Parathyroid adenoma (tissue), 2 donors: ENCODE data around the gene C9.

Source experiments
- H2AFZ ChIP-seq: fragments of 300-600 bp; sonication (generic); one replicate; pipeline ENCODE4 v1.7.0; 2017; ENCODE audit warnings: antibody characterized with exemption, mild to moderate bottlenecking
- H3K27ac ChIP-seq: fragments of 300-600 bp; sonication (generic); one replicate; pipeline ENCODE4 v1.7.0; 2017
- H3K27me3 ChIP-seq: fragments of 300-600 bp; sonication (generic); one replicate; pipeline ENCODE4 v1.7.0; 2017; ENCODE audit warnings: low read length; ENCODE audit not compliant: control insufficient read depth, insufficient read depth
- H3K36me3 ChIP-seq: fragments of 300-600 bp; sonication (generic); one replicate; pipeline ENCODE4 v1.7.0; 2017; ENCODE audit warnings: low read length; ENCODE audit not compliant: control insufficient read depth, insufficient read depth
- H3K4me1 ChIP-seq: fragments of 300-600 bp; sonication (generic); one replicate; pipeline ENCODE4 v1.7.0; 2017; ENCODE audit warnings: control low read depth
- H3K4me2 ChIP-seq: fragments of 300-600 bp; sonication (generic); one replicate; pipeline ENCODE4 v1.7.0; 2017; ENCODE audit warnings: low read length
- H3K4me3 ChIP-seq: fragments of 300-600 bp; sonication (generic); one replicate; pipeline ENCODE4 v1.7.0; 2017; ENCODE audit warnings: low read depth, low read length
- H3K79me2 ChIP-seq: fragments of 300-600 bp; sonication (generic); one replicate; pipeline ENCODE4 v1.7.0; 2017; ENCODE audit warnings: control low read depth
- H3K9ac ChIP-seq: fragments of 300-600 bp; sonication (generic); one replicate; pipeline ENCODE4 v1.7.0; 2017; ENCODE audit warnings: mild to moderate bottlenecking
- H3K9me3 ChIP-seq: fragments of 300-600 bp; sonication (generic); one replicate; pipeline ENCODE4 v1.7.0; 2017; ENCODE audit warnings: low read length; ENCODE audit not compliant: control insufficient read depth
- TF ChIP-seq, protein P1 (sequence below): fragments of 300-600 bp; sonication (generic); IDR thresholded peaks from one replicate; pipeline ENCODE4 v1.7.0; 2017; ENCODE audit warnings: antibody characterized with exemption, mild to moderate bottlenecking
- donor health status: primary hyperparathyroidism.

C9 gene

GRCh38 chr5:39314591-39314990 is 49.7 kb downstream of the C9 start:
- Histone ChIP-seq H3K27me3 (no peaks in the 10 kb centered on the region), H3K36me3 (no peaks in the 10 kb centered on the region), H3K4me1 (no peaks in the 10 kb centered on the region), H3K27ac (no peak overlapping the region), H3K4me3 (no peak overlapping the region), H3K4me2 (no peak overlapping the region), H3K9me3 (no peaks in the 10 kb centered on the region), H3K79me2 (no peaks in the 10 kb centered on the region), H3K9ac (no peak overlapping the region), H2AFZ (no peak overlapping the region)
- TF ChIP-seq, protein P1, sequence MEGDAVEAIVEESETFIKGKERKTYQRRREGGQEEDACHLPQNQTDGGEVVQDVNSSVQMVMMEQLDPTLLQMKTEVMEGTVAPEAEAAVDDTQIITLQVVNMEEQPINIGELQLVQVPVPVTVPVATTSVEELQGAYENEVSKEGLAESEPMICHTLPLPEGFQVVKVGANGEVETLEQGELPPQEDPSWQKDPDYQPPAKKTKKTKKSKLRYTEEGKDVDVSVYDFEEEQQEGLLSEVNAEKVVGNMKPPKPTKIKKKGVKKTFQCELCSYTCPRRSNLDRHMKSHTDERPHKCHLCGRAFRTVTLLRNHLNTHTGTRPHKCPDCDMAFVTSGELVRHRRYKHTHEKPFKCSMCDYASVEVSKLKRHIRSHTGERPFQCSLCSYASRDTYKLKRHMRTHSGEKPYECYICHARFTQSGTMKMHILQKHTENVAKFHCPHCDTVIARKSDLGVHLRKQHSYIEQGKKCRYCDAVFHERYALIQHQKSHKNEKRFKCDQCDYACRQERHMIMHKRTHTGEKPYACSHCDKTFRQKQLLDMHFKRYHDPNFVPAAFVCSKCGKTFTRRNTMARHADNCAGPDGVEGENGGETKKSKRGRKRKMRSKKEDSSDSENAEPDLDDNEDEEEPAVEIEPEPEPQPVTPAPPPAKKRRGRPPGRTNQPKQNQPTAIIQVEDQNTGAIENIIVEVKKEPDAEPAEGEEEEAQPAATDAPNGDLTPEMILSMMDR, result no peak

- no peaks in the 10 kb centered on the region for H3K4me1 ChIP-seq
- H3K4me3 ChIP-seq, result no peak overlapping the region
- H3K27me3 ChIP-seq, result no peaks in the 10 kb centered on the region
- TF ChIP-seq, protein P1, result no peak
- H2AFZ ChIP-seq, result no peak overlapping the region
- H3K27ac ChIP-seq, result no peak overlapping the region
- H3K79me2 ChIP-seq, result no peaks in the 10 kb centered on the region
- H3K4me2 ChIP-seq, result no peak overlapping the region
- no peak overlapping the region for H3K9ac ChIP-seq
- H3K36me3 ChIP-seq, result no peaks in the 10 kb centered on the region
- no peaks in the 10 kb centered on the region for H3K9me3 ChIP-seq
These were observed 54.8 kb downstream of the C9 start for GRCh38 chr5:39309534-39309933.

GRCh38 chr5:39302472-39302871 is 61.8 kb downstream of the C9 start:
- no peaks in the 10 kb centered on the region for H3K36me3 ChIP-seq
- no peaks in the 10 kb centered on the region for H3K9me3 ChIP-seq
- no peak overlapping the region for H3K27ac ChIP-seq
- no peak overlapping the region for H2AFZ ChIP-seq
- TF ChIP-seq, protein P1, result no peak
- no peak overlapping the region for H3K9ac ChIP-seq
- H3K4me2 ChIP-seq, result no peak overlapping the region
- H3K27me3 ChIP-seq, result no peaks in the 10 kb centered on the region
- H3K4me3 ChIP-seq, result no peak overlapping the region
- H3K4me1 ChIP-seq, result no peaks in the 10 kb centered on the region
- H3K79me2 ChIP-seq, result no peaks in the 10 kb centered on the region

- Histone ChIP-seq H3K4me1 (no peaks in the 10 kb centered on the region), H3K4me3 (no peak overlapping the region), H3K9ac (no peak overlapping the region), H3K36me3 (no peaks in the 10 kb centered on the region), H3K9me3 (no peaks in the 10 kb centered on the region), H3K27me3 (no peaks in the 10 kb centered on the region), H2AFZ (no peak overlapping the region), H3K79me2 (no peaks in the 10 kb centered on the region), H3K27ac (no peak overlapping the region), H3K4me2 (no peak overlapping the region)
- TF ChIP-seq, protein P1, result no peak
These were observed 62.9 kb downstream of the C9 start for GRCh38 chr5:39301406-39301805.

DNA sequence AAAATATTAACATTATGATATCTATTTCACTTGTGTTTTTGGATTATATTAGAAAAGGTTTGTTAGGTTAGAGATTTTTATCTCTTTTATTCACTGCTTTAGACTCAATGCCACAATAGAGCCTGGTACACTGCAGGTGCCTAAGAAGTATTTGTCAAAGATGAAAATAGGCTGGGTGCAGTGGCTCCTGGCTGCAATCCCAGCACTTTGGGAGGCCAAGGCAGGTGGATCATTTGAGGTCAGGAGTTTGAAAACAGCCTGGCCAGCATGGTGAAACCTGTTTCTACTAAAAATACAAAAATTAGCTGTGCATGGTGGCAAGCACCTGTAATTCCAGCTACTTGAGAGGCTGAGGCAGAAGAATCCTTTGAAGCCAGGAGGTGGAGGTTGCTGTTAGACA is 64.3 kb downstream of the C9 start:
- H3K4me2 ChIP-seq, result no peak overlapping the region
- TF ChIP-seq, protein P1, result no peak
- no peaks in the 10 kb centered on the region for H3K4me1 ChIP-seq

More for the DNA sequence above, 64.3 kb downstream of the C9 start:
- no peaks in the 10 kb centered on the region for H3K27me3 ChIP-seq
- no peak overlapping the region for H3K9ac ChIP-seq
- H3K9me3 ChIP-seq, result no peaks in the 10 kb centered on the region
- H3K36me3 ChIP-seq, result no peaks in the 10 kb centered on the region
- no peak overlapping the region for H2AFZ ChIP-seq
- no peaks in the 10 kb centered on the region for H3K79me2 ChIP-seq
- H3K27ac ChIP-seq, result no peak overlapping the region
- no peak overlapping the region for H3K4me3 ChIP-seq
